Osteocyte (in vitro differentiated cells): Measurements from ENCODE around the gene ZDHHC13. TPM values are rescaled to one million over a fixed set of nuclear protein-coding genes. Genes with fewer than 3 reads are reported as not detected.
"Not testable (repeated sequence)": the region's sequence is repeated elsewhere in the genome, so short reads cannot be mapped to it uniquely, and the experiment has no call there.

Experiments
- DNase-seq: peaks from one replicate; pipeline ENCODE4 v3.0.0; 2021; ENCODE audit warnings: mixed read lengths; ENCODE audit not compliant: unreplicated experiment; ENCODE audit errors: extremely low spot score
- H3K27ac Mint-ChIP-seq: one replicate; pipeline ENCODE4 v1.8.0; 2021; ENCODE audit warnings: mild to moderate bottlenecking, mixed read lengths; ENCODE audit not compliant: unreplicated experiment
- H3K27me3 Mint-ChIP-seq: one replicate; pipeline ENCODE4 v1.8.0; 2021; ENCODE audit warnings: mixed read lengths; ENCODE audit not compliant: unreplicated experiment
- H3K36me3 Mint-ChIP-seq: one replicate; pipeline ENCODE4 v1.8.0; 2021; ENCODE audit warnings: mixed read lengths; ENCODE audit not compliant: unreplicated experiment
- H3K4me1 Mint-ChIP-seq: one replicate; pipeline ENCODE4 v1.8.0; 2021; ENCODE audit warnings: mixed read lengths; ENCODE audit not compliant: unreplicated experiment
- H3K4me3 Mint-ChIP-seq: one replicate; pipeline ENCODE4 v1.8.0; 2021; ENCODE audit warnings: mild to moderate bottlenecking, moderate library complexity, mixed read lengths; ENCODE audit not compliant: unreplicated experiment
- H3K9me3 Mint-ChIP-seq: one replicate; pipeline ENCODE4 v1.8.0; 2021; ENCODE audit warnings: mixed read lengths; ENCODE audit not compliant: unreplicated experiment
- CTCF ChIP-seq: fragments of 200-600 bp; sonication (generic); IDR thresholded peaks from 2 replicates; pipeline ENCODE4 v1.5.0; 2021; ENCODE audit warnings: antibody characterized with exemption, mild to moderate bottlenecking, moderate library complexity
- total RNA-seq: library from RNA; stranded (reverse); gene quantifications from 2 replicates; pipeline ENCODE4 v1.2.1, GENCODE V29; 2021

The ZDHHC13 gene
- total RNA-seq, 1 donor from 2014 or later: 11.6 TPM

GRCh38 chr11:19121646-19122045 is 4.7 kb downstream of the ZDHHC13 start:
- H3K27ac Mint-ChIP-seq: no peak overlapping the region
- peaks cover 12% of the 10 kb centered on the region for H3K4me1 Mint-ChIP-seq
- H3K36me3 Mint-ChIP-seq: peaks cover 18% of the 10 kb centered on the region
- H3K9me3 Mint-ChIP-seq: no peaks in the 10 kb centered on the region
- no peak for DNase-seq
- H3K4me3 Mint-ChIP-seq: no peak overlapping the region
- H3K27me3 Mint-ChIP-seq: no peaks in the 10 kb centered on the region
- TF ChIP-seq CTCF: no peak

GRCh38 chr11:19122960-19123615 is 6.1 kb downstream of the ZDHHC13 start:
- Mint-ChIP-seq H3K27me3 (no peaks in the 10 kb centered on the region), H3K4me1 (peaks cover 7% of the 10 kb centered on the region), H3K4me3 (no peak overlapping the region), H3K27ac (no peak overlapping the region), H3K36me3 (peaks cover 25% of the 10 kb centered on the region), H3K9me3 (no peaks in the 10 kb centered on the region)
- no peak for TF ChIP-seq CTCF
- no peak for DNase-seq

- H3K9me3 Mint-ChIP-seq, H3K27me3 Mint-ChIP-seq, DNase-seq, H3K4me1 Mint-ChIP-seq, H3K27ac Mint-ChIP-seq, H3K4me3 Mint-ChIP-seq: not testable (repeated sequence)
- peaks cover 24% of the 10 kb centered on the region for H3K36me3 Mint-ChIP-seq
These were observed 9.8 kb downstream of the ZDHHC13 start for GRCh38 chr11:19126562-19127325.

GRCh38 chr11:19134004-19134403 is 17.0 kb downstream of the ZDHHC13 start:
- Mint-ChIP-seq H3K9me3 (peaks cover 16% of the 10 kb centered on the region), H3K27me3 (no peaks in the 10 kb centered on the region), H3K27ac (no peak overlapping the region), H3K36me3 (peaks cover 34% of the 10 kb centered on the region), H3K4me1 (no peaks in the 10 kb centered on the region), H3K4me3 (no peak overlapping the region)
- no peak for TF ChIP-seq CTCF
- no peak for DNase-seq

- DNase-seq, H3K27me3 Mint-ChIP-seq, H3K4me1 Mint-ChIP-seq, H3K4me3 Mint-ChIP-seq, H3K27ac Mint-ChIP-seq: not testable (repeated sequence)
- Mint-ChIP-seq H3K9me3 (peaks cover 15% of the 10 kb centered on the region), H3K36me3 (peaks cover 22% of the 10 kb centered on the region)
These were observed 19.9 kb downstream of the ZDHHC13 start for GRCh38 chr11:19136884-19137283.

- no peak for DNase-seq
- H3K4me1 Mint-ChIP-seq: no peaks in the 10 kb centered on the region
- no peak for TF ChIP-seq CTCF
These were observed 28.4 kb downstream of the ZDHHC13 start for GRCh38 chr11:19145319-19145718.

More at GRCh38 chr11:19145319-19145718, 28.4 kb downstream of the ZDHHC13 start:
- Mint-ChIP-seq H3K4me3 (no peak overlapping the region), H3K36me3 (peaks cover 15% of the 10 kb centered on the region), H3K27me3 (no peaks in the 10 kb centered on the region), H3K27ac (no peak overlapping the region), H3K9me3 (no peaks in the 10 kb centered on the region)
